DND-41 (cell line): Measurements from ENCODE around the gene ERMAP.

Experiments
- ATAC-seq: fragments of 200-7000 bp; cut with Tn5 transposase; 3 replicates; pipeline ENCODE4 v1.9.1; 2021; ENCODE audit warnings: low read depth; ENCODE audit not compliant: insufficient read depth
- DNase-seq: peaks from one replicate; pipeline ENCODE4 v3.0.0-alpha.2; 2020
- H2AFZ ChIP-seq: 2 replicates; pipeline ENCODE4 v1.6.0; 2012; ENCODE audit warnings: low read depth, low read length
- H3K27ac ChIP-seq: 2 replicates; pipeline ENCODE4 v1.5.1; 2012; ENCODE audit warnings: low read length, inconsistent platforms
- H3K27me3 ChIP-seq: fragments of 200-600 bp; sonication (generic); 2 replicates; pipeline ENCODE4 v1.6.0; 2012; ENCODE audit warnings: low read length, mild to moderate bottlenecking, inconsistent platforms; ENCODE audit not compliant: insufficient read depth, poor library complexity
- H3K36me3 ChIP-seq: 2 replicates; pipeline ENCODE4 v1.5.1; 2012; ENCODE audit warnings: low read length, inconsistent platforms; ENCODE audit not compliant: insufficient read depth
- H3K4me1 ChIP-seq: 2 replicates; pipeline ENCODE4 v1.5.1; 2012; ENCODE audit warnings: mild to moderate bottlenecking, low read length; ENCODE audit not compliant: insufficient read depth
- H3K4me2 ChIP-seq: 2 replicates; pipeline ENCODE4 v1.6.0; 2012; ENCODE audit warnings: mild to moderate bottlenecking, moderate library complexity, low read length, inconsistent platforms; ENCODE audit not compliant: insufficient read depth
- H3K4me3 ChIP-seq, 2 experiments: fragments of 200-600 bp in 1 of 2; shearing (Covaris generic) in 1 of 2; 2 replicates each; pipeline ENCODE4 v1.5.1; 2012 to 2016; ENCODE audit warnings: inconsistent platforms in 2 of 2, low read length in 2 of 2, mild to moderate bottlenecking in 2 of 2, low read depth in 1 of 2, moderate library complexity in 1 of 2
- H3K79me2 ChIP-seq: 2 replicates; pipeline ENCODE4 v1.6.0; 2012; ENCODE audit warnings: low read length, inconsistent platforms; ENCODE audit not compliant: insufficient read depth
- H3K9ac ChIP-seq: 2 replicates; pipeline ENCODE4 v1.6.0; 2012; ENCODE audit warnings: low read depth, mild to moderate bottlenecking, inconsistent platforms, low read length, moderate library complexity
- H3K9me3 ChIP-seq: 2 replicates; pipeline ENCODE4 v1.5.1; 2012; ENCODE audit warnings: low read length, moderate library complexity, mild to moderate bottlenecking, inconsistent platforms; ENCODE audit not compliant: insufficient read depth, severe bottlenecking
- H4K20me1 ChIP-seq: 2 replicates; pipeline ENCODE4 v1.6.0; 2012; ENCODE audit warnings: low read length; ENCODE audit not compliant: insufficient read depth
- CTCF ChIP-seq: IDR thresholded peaks from 2 replicates; pipeline ENCODE4 v1.5.1; 2012; ENCODE audit warnings: borderline replicate concordance, low read length, moderate library complexity, mild to moderate bottlenecking; ENCODE audit not compliant: poor library complexity, severe bottlenecking; ENCODE audit errors: extremely low read depth
- EZH2 ChIP-seq: IDR thresholded peaks from 3 replicates; pipeline ENCODE4 v1.6.1; 2012; ENCODE audit warnings: borderline replicate concordance, low read depth, mild to moderate bottlenecking, moderate library complexity, low read length, inconsistent platforms; ENCODE audit not compliant: severe bottlenecking

ERMAP gene

GRCh38 chr1:42841010-42841409 lies 24.1 kb downstream of the ERMAP start:
- ATAC-seq (no peak), DNase-seq (no peak)
- Histone ChIP-seq H3K36me3 (no peaks in the 10 kb centered on the region), H3K79me2 (no peaks in the 10 kb centered on the region), H3K27ac (no peak overlapping the region), H3K4me3 (no peak overlapping the region), H3K9ac (no peak overlapping the region), H3K27me3 (no peaks in the 10 kb centered on the region), H4K20me1 (no peaks in the 10 kb centered on the region), H3K4me2 (no peak overlapping the region), H3K9me3 (no peaks in the 10 kb centered on the region), H3K4me1 (peaks cover 10% of the 10 kb centered on the region; the same call in 1 of the 2 replicates), H2AFZ (no peak overlapping the region)
- TF ChIP-seq EZH2 (no peak), CTCF (no peak)

GRCh38 chr1:42841440-42842147 lies 24.7 kb downstream of the ERMAP start:
- DNase-seq (no peak), ATAC-seq (no peak)
- H3K79me2 ChIP-seq: peaks cover 2% of the 10 kb centered on the region
- H3K36me3 ChIP-seq: no peaks in the 10 kb centered on the region
- H2AFZ ChIP-seq: no peak overlapping the region
- no peak overlapping the region for H3K4me3 ChIP-seq
- H3K4me2 ChIP-seq: no peak overlapping the region
- no peak for TF ChIP-seq EZH2
- TF ChIP-seq CTCF: no peak
- no peak overlapping the region for H3K27ac ChIP-seq
- peaks cover 12% of the 10 kb centered on the region; the same call in 1 of the 2 replicates for H3K4me1 ChIP-seq
- no peaks in the 10 kb centered on the region for H3K9me3 ChIP-seq
- H3K27me3 ChIP-seq: no peaks in the 10 kb centered on the region
- no peaks in the 10 kb centered on the region for H4K20me1 ChIP-seq
- H3K9ac ChIP-seq: no peak overlapping the region

GRCh38 chr1:42844592-42845140 lies 27.7 kb downstream of the ERMAP start:
- Histone ChIP-seq H3K27ac (no peak overlapping the region), H3K27me3 (no peaks in the 10 kb centered on the region), H3K9ac (no peak overlapping the region), H3K4me2 (no peak overlapping the region), H2AFZ (no peak overlapping the region), H3K79me2 (peaks cover 17% of the 10 kb centered on the region), H3K9me3 (no peaks in the 10 kb centered on the region), H3K4me3 (no peak overlapping the region), H3K4me1 (peaks cover 37% of the 10 kb centered on the region), H4K20me1 (no peaks in the 10 kb centered on the region), H3K36me3 (peaks cover 6% of the 10 kb centered on the region)
- ATAC-seq (no peak), DNase-seq (no peak)
- TF ChIP-seq CTCF (no peak), EZH2 (no peak)
